IMR-90 (cell line): ENCODE data around the gene TTBK2. TPM values are rescaled to one million over a fixed set of nuclear protein-coding genes. Genes with fewer than 3 reads are reported as not detected.
"Not testable (repeated sequence)": the region's sequence is repeated elsewhere in the genome, so short reads cannot be mapped to it uniquely, and the experiment has no call there.

Experiments used
- ATAC-seq: fragments of 200-7000 bp; cut with Tn5 transposase; 2 replicates; pipeline ENCODE4 v1.9.1; 2020; ENCODE audit warnings: low read depth, mild to moderate bottlenecking, moderate library complexity
- BruUV-seq: library from RNA; stranded (reverse); fragments of 400-500 nt; replicated peaks from 2 replicates; lab custom pipeline; 2021; lab: Mats Ljungman, UMichigan
- CTCF ChIA-PET: fragments of 300-600 bp; formaldehyde crosslinking; extraction: SDS; loops from one replicate; lab custom pipeline; 2021; ENCODE audit warnings: antibody characterized with exemption; lab: Yijun Ruan, JAX
- POLR2A ChIA-PET: fragments of 300-600 bp; sonication (Branson Sonifier 250); formaldehyde crosslinking; loops from one replicate; lab custom pipeline; 2022; ENCODE audit warnings: antibody characterized with exemption; ENCODE audit not compliant: unreplicated experiment; lab: Charles Lee
- DNase-seq: peaks from one replicate; pipeline ENCODE4 v3.0.0; 2013
- H2AFZ ChIP-seq: replicated peaks from 2 replicates; pipeline ENCODE3; 2013; ENCODE audit warnings: low read length, mild to moderate bottlenecking; ENCODE audit not compliant: poor library complexity
- H2AK5ac ChIP-seq: 2 replicates; pipeline ENCODE4 v1.6.1; 2013; ENCODE audit warnings: low read depth, low read length, inconsistent platforms
- H2AK9ac ChIP-seq: replicated peaks from 2 replicates; pipeline ENCODE3; 2013; ENCODE audit warnings: mild to moderate bottlenecking, low read depth, low read length, moderate library complexity; ENCODE audit not compliant: poor library complexity
- H2BK120ac ChIP-seq: 2 replicates; pipeline ENCODE4 v1.6.1; 2013; ENCODE audit warnings: low read depth, low read length, inconsistent platforms
- H2BK15ac ChIP-seq: 3 replicates; pipeline ENCODE4 v1.6.1; 2013; ENCODE audit warnings: low read depth, low read length, inconsistent platforms
- H2BK20ac ChIP-seq: 2 replicates; pipeline ENCODE4 v1.6.1; 2013; ENCODE audit warnings: low read depth, mild to moderate bottlenecking, inconsistent platforms, low read length, moderate library complexity
- H2BK5ac ChIP-seq: 2 replicates; pipeline ENCODE4 v1.6.1; 2013; ENCODE audit warnings: mild to moderate bottlenecking, low read depth, low read length, inconsistent platforms; ENCODE audit not compliant: poor library complexity, severe bottlenecking
- H3K14ac ChIP-seq: replicated peaks from 2 replicates; pipeline ENCODE4 v1.6.1; 2013; ENCODE audit warnings: low read depth, low read length, inconsistent platforms
- H3K18ac ChIP-seq: 2 replicates; pipeline ENCODE4 v1.6.1; 2013; ENCODE audit warnings: low read depth, low read length, control low read depth
- H3K23ac ChIP-seq: 2 replicates; pipeline ENCODE4 v1.6.1; 2013; ENCODE audit warnings: low read depth, low read length, inconsistent platforms
- H3K27ac ChIP-seq: 2 replicates; pipeline ENCODE4 v1.5.1; 2013; ENCODE audit warnings: mild to moderate bottlenecking, control low read depth, low read length; ENCODE audit not compliant: insufficient read depth
- H3K27me3 ChIP-seq: 2 replicates; pipeline ENCODE4 v1.6.1; 2013; ENCODE audit warnings: low read length; ENCODE audit not compliant: control insufficient read depth, insufficient read depth
- H3K36me3 ChIP-seq: 2 replicates; pipeline ENCODE4 v1.6.1; 2013; ENCODE audit warnings: low read length, mixed read lengths; ENCODE audit not compliant: control insufficient read depth, insufficient read depth
- H3K4ac ChIP-seq: 2 replicates; pipeline ENCODE4 v1.6.1; 2013; ENCODE audit warnings: low read depth, low read length, inconsistent platforms
- H3K4me1 ChIP-seq: 2 replicates; pipeline ENCODE4 v1.6.1; 2013; ENCODE audit warnings: low read length, mixed read lengths; ENCODE audit not compliant: control insufficient read depth, insufficient read depth
- H3K4me2 ChIP-seq: 2 replicates; pipeline ENCODE4 v1.6.1; 2013; ENCODE audit warnings: low read depth, mild to moderate bottlenecking, control low read depth, low read length, moderate library complexity
- H3K4me3 ChIP-seq: 2 replicates; pipeline ENCODE4 v1.5.1; 2013; ENCODE audit warnings: low read depth, mild to moderate bottlenecking, control low read depth, low read length, moderate library complexity; ENCODE audit not compliant: insufficient read depth
- H3K56ac ChIP-seq: 2 replicates; pipeline ENCODE4 v1.6.1; 2013; ENCODE audit warnings: low read length, inconsistent platforms; ENCODE audit not compliant: insufficient read depth; ENCODE audit errors: extremely low read depth
- H3K79me1 ChIP-seq, 2 experiments: 2 replicates each; pipeline ENCODE4 v1.6.1; 2013; ENCODE audit warnings: low read length in 2 of 2, inconsistent platforms in 1 of 2, low read depth in 1 of 2
- H3K9ac ChIP-seq: 2 replicates; pipeline ENCODE4 v1.6.1; 2013; ENCODE audit warnings: low read depth, low read length, control low read depth
- H3K9me1 ChIP-seq: 2 replicates; pipeline ENCODE4 v1.6.1; 2013; ENCODE audit warnings: low read length, inconsistent platforms; ENCODE audit not compliant: insufficient read depth
- H3K9me3 ChIP-seq: 2 replicates; pipeline ENCODE4 v1.6.1; 2013; ENCODE audit warnings: low read length; ENCODE audit not compliant: control insufficient read depth, insufficient read depth
- H4K20me1 ChIP-seq: 2 replicates; pipeline ENCODE4 v1.6.1; 2013; ENCODE audit warnings: low read length, inconsistent platforms; ENCODE audit not compliant: insufficient read depth
- H4K5ac ChIP-seq: 2 replicates; pipeline ENCODE4 v1.6.1; 2013; ENCODE audit warnings: mild to moderate bottlenecking, low read depth, low read length, control low read depth
- H4K8ac ChIP-seq, 2 experiments: 2 replicates each; pipeline ENCODE4 v1.6.1; 2013; ENCODE audit warnings: low read depth in 2 of 2, low read length in 2 of 2, control low read depth in 1 of 2, inconsistent platforms in 1 of 2
- H4K91ac ChIP-seq: 2 replicates; pipeline ENCODE4 v1.6.1; 2013; ENCODE audit warnings: low read depth, low read length, inconsistent platforms; ENCODE audit not compliant: insufficient read depth
- BHLHE40 ChIP-seq: fragments of 150-350 bp; IDR thresholded peaks from 2 replicates; pipeline ENCODE4 v1.6.1; 2016; ENCODE audit warnings: mild to moderate bottlenecking, low read depth, low read length
- CTCF ChIP-seq: conservative IDR thresholded peaks from 2 replicates; pipeline ENCODE4 v1.5.1; 2012; ENCODE audit warnings: mild to moderate bottlenecking, low read depth, low read length, improper control_type of control experiment
- MAFK ChIP-seq: IDR thresholded peaks from 2 replicates; pipeline ENCODE4 v1.6.1; 2012; ENCODE audit warnings: low read depth, low read length, improper control_type of control experiment
- MXI1 ChIP-seq: IDR thresholded peaks from 2 replicates; pipeline ENCODE4 v1.6.1; 2012; ENCODE audit warnings: low read depth, mild to moderate bottlenecking, low read length, moderate library complexity, borderline replicate concordance
- POLR2A ChIP-seq: IDR thresholded peaks from 2 replicates; pipeline ENCODE4 v1.6.1; 2012; ENCODE audit warnings: mild to moderate bottlenecking, low read depth, low read length
- SMC3 ChIP-seq: fragments of 150-350 bp; IDR thresholded peaks from 2 replicates; pipeline ENCODE4 v1.6.1; 2016; ENCODE audit warnings: low read depth, mild to moderate bottlenecking, antibody characterized with exemption, low read length, moderate library complexity
- WGBS, 2 experiments: methylation state at CpG; one replicate each; pipeline versions ENCODE4 v1.1.5 to v1.1.7; 2013; ENCODE audit warnings: missing lambda C conversion rate in 2 of 2; ENCODE audit not compliant: insufficient read length in 1 of 2; ENCODE audit errors: extremely low coverage in 2 of 2; 5-methylcytosine and 5-hydroxymethylcytosine counted together
- dilution Hi-C: fragments of 300-500 bp; cut with HindIII; formaldehyde crosslinking; loops from one replicate; pipeline ENCODE4 v1.14.3; 2018; ENCODE audit warnings: low sequenced_read_pairs; ENCODE audit not compliant: unreplicated experiment
- in situ Hi-C: fragments of 300-500 bp; cut with MboI; formaldehyde crosslinking; loops from 3 replicates; pipeline ENCODE4 v1.14.3; 2019; ENCODE audit warnings: low sequenced_read_pairs, inconsistent platforms, mixed read lengths
- intact Hi-C: fragments of 100-400 bp; cut with micrococcal nuclease; formaldehyde crosslinking; loops from 2 replicates; pipeline ENCODE4 v1.10.0; 2022
- polyA plus RNA-seq, 3 experiments: library from polyadenylated mRNA; depleted of rRNA; stranded (reverse); fragments of >200 nt; gene quantifications; 2 replicates each; pipeline ENCODE4 v1.2.3, GENCODE V29; 2012; ENCODE audit warnings: low replicate concordance in 1 of 3
- total RNA-seq: library from RNA; depleted of rRNA; stranded (reverse); fragments of >200 nt; gene quantifications from 2 replicates; pipeline ENCODE4 v1.2.3, GENCODE V29; 2012

TTBK2 gene
- total and polyA plus RNA-seq, 2 of the 4 experiments (the other 2 are of a cell fraction) = 2.4 to 3.2 TPM

DNA sequence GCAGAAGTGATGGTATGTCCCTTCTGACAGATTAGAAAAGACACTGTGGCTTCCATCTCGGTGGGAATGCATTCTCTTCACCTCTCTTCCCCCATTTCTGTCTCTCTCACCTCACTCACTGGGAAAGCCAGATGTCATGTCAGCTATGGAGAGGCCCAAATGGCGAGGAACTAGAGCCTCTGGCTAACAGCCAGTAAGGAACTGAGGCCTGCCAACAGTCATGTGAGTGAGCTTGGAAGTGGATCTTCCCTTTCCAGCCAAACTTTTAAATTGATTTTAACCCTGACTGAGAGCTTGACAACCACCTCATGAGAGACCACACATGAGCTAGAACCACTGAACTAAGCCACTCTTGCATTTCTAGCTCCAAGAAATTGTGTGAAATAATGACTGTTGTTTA, 148.4 kb downstream of the TTBK2 start:
- H2AK9ac ChIP-seq = no peak overlapping the region
- no CpG with 5 or more reads among the region's 2 CpGs for WGBS, 2 experiments
- peaks cover 7% of the 10 kb centered on the region; the same call in 1 of the 2 replicates for H3K36me3 ChIP-seq
- no peak overlapping the region for H2BK5ac ChIP-seq
- no peak overlapping the region for H3K23ac ChIP-seq
- no peak overlapping the region for H2AFZ ChIP-seq
- POLR2A ChIA-PET = no interaction called here
- no peaks in the 10 kb centered on the region for H4K20me1 ChIP-seq
- H2BK20ac ChIP-seq = no peak overlapping the region
- H3K9me3 ChIP-seq = no peaks in the 10 kb centered on the region
- no peaks in the 10 kb centered on the region for H3K27me3 ChIP-seq
- CTCF ChIA-PET = no interaction called here
- no peak overlapping the region for H4K5ac ChIP-seq
- TF ChIP-seq MAFK (no peak), BHLHE40 (no peak), CTCF (no peak), POLR2A (no peak), SMC3 (no peak), MXI1 (no peak)
- no peak overlapping the region for H2BK120ac ChIP-seq
- no TSS peak for BruUV-seq
- intact Hi-C loops (no loop called here), dilution Hi-C loops (no loop called here), in situ Hi-C loops (no loop called here)
- no peak for DNase-seq
- no peak overlapping the region for H3K9ac ChIP-seq
- H4K91ac ChIP-seq = no peak overlapping the region
- H3K4me2 ChIP-seq = no peak overlapping the region
- H3K27ac ChIP-seq = no peak overlapping the region
- no peak overlapping the region for H2AK5ac ChIP-seq
- no peaks in the 10 kb centered on the region; a peak in 1 of 4 replicates for H3K79me1 ChIP-seq
- H3K9me1 ChIP-seq = no peaks in the 10 kb centered on the region
- H2BK15ac ChIP-seq = no peak overlapping the region
- H3K4ac ChIP-seq = no peak overlapping the region
- H3K18ac ChIP-seq = no peak overlapping the region
- no peak overlapping the region for H4K8ac ChIP-seq
- H3K4me1 ChIP-seq = no peaks in the 10 kb centered on the region
- no peak for ATAC-seq
- no peak overlapping the region for H3K4me3 ChIP-seq
- H3K56ac ChIP-seq = no peak overlapping the region
- H3K14ac ChIP-seq = no peak overlapping the region

- H2BK15ac ChIP-seq, H3K4ac ChIP-seq, H3K9me3 ChIP-seq, H2AK9ac ChIP-seq, H4K20me1 ChIP-seq, H3K23ac ChIP-seq, H2AFZ ChIP-seq, H2BK5ac ChIP-seq, H2BK20ac ChIP-seq, dilution Hi-C loops, ATAC-seq, H2BK120ac ChIP-seq, POLR2A ChIA-PET, H2AK5ac ChIP-seq, H3K27me3 ChIP-seq, H3K9ac ChIP-seq, intact Hi-C loops, H4K8ac ChIP-seq, H3K4me3 ChIP-seq, BruUV-seq, H4K91ac ChIP-seq, H3K56ac ChIP-seq, H3K4me1 ChIP-seq, in situ Hi-C loops, H3K4me2 ChIP-seq, DNase-seq, H4K5ac ChIP-seq, H3K36me3 ChIP-seq, H3K27ac ChIP-seq, H3K79me1 ChIP-seq, H3K14ac ChIP-seq, CTCF ChIA-PET, H3K18ac ChIP-seq, H3K9me1 ChIP-seq: not testable (repeated sequence)
- WGBS, 2 experiments = no CpG with 5 or more reads among the region's 4 CpGs
Measured at GRCh38 chr15:42766109-42766508, 154.5 kb downstream of the TTBK2 start.
